Measurements from ENCODE around the gene TNRC18. TPM values are rescaled to one million over a fixed set of nuclear protein-coding genes. Genes with fewer than 3 reads are reported as not detected.

Gene TNRC18
- total RNA-seq, 2 experiments from 2014 or later: 12.2 to 64.2 TPM

- CTCF ChIA-PET (ENCODE audit: unreplicated experiment): no interaction called here
- no peak overlapping the region for H3K27ac ChIP-seq (ENCODE audit: low read depth, low read length, poor library complexity, severe bottlenecking)
- TF ChIP-seq EZH2phosphoT487 (IDR thresholded peaks at IDR 0.05; ENCODE audit: borderline replicate concordance, low read depth, low read length): no peak; the same call in 1 of the 2 replicates
- no peak for TF ChIP-seq CTCF (conservative IDR thresholded peaks at IDR 0.05; ENCODE audit: low read length)
- H4K20me1 ChIP-seq (ENCODE audit: insufficient read depth, low read length): no peaks in the 10 kb centered on the region
- POLR2A ChIA-PET: interaction anchor here (1.1 kb wide), 1 partner anchor 10 kb away, joined by 3 read pairs; no protein-coding TSS in a partner anchor
- no peaks in the 10 kb centered on the region for H3K9me3 ChIP-seq (ENCODE audit: low read length)
- H2AFZ ChIP-seq (ENCODE audit: low read length): no peak overlapping the region
- DNase-seq (ENCODE audit: low spot score): no peak
- intact Hi-C loops (cut with micrococcal nuclease; ENCODE audit: unreplicated experiment): no loop called here
- BruUV-seq (replicated peaks): no TSS peak
- peaks cover 27% of the 10 kb centered on the region for H3K4me1 ChIP-seq (ENCODE audit: insufficient read depth, low read length, poor library complexity, severe bottlenecking)
- H3K79me2 ChIP-seq (ENCODE audit: insufficient read depth, low read depth, low read length): no peaks in the 10 kb centered on the region
- no peaks in the 10 kb centered on the region for H3K9me2 ChIP-seq (ENCODE audit: insufficient read depth, low read length)
- H3K36me3 ChIP-seq (ENCODE audit: insufficient read depth, low read length): no peaks in the 10 kb centered on the region
- H3K4me2 ChIP-seq (ENCODE audit: low read length): peak overlapping the region; percentile 68; the same call in 1 of the 2 replicates
- no peak overlapping the region for H3K4me3 ChIP-seq (ENCODE audit: low read depth, low read length, poor library complexity, severe bottlenecking)
These were observed 2.0 kb upstream of the TNRC18 start for GRCh38 chr7:5425507-5426225.

GRCh38 chr7:5424749-5425506 lies 1.3 kb upstream of the TNRC18 start:
- Histone ChIP-seq H3K27ac (ENCODE audit: low read depth, low read length, poor library complexity, severe bottlenecking) (no peak overlapping the region), H3K79me2 (ENCODE audit: insufficient read depth, low read depth, low read length) (no peaks in the 10 kb centered on the region), H3K36me3 (ENCODE audit: insufficient read depth, low read length) (no peaks in the 10 kb centered on the region), H3K9me2 (ENCODE audit: insufficient read depth, low read length) (no peaks in the 10 kb centered on the region), H4K20me1 (ENCODE audit: insufficient read depth, low read length) (no peaks in the 10 kb centered on the region), H3K4me2 (ENCODE audit: low read length) (peak overlapping the region; percentile 68), H3K4me1 (ENCODE audit: insufficient read depth, low read length, poor library complexity, severe bottlenecking) (peaks cover 27% of the 10 kb centered on the region), H2AFZ (ENCODE audit: low read length) (0 out of 2 replicates have a peak overlapping the region, but pooled peaks have one; percentile 16), H3K9me3 (ENCODE audit: low read length) (no peaks in the 10 kb centered on the region), H3K4me3 (ENCODE audit: low read depth, low read length, poor library complexity, severe bottlenecking) (peak overlapping the region; percentile 81)
- no peak for DNase-seq (ENCODE audit: low spot score)
- no TSS peak for BruUV-seq (replicated peaks)
- no peak for TF ChIP-seq CTCF (conservative IDR thresholded peaks at IDR 0.05; ENCODE audit: low read length)
- peak; percentile 71; the same call in 1 of the 2 replicates for TF ChIP-seq EZH2phosphoT487 (IDR thresholded peaks at IDR 0.05; ENCODE audit: borderline replicate concordance, low read depth, low read length)
- ChIA-PET POLR2A (interaction anchor here (1.1 kb wide), 1 partner anchor 11 kb away, joined by 3 read pairs; no protein-coding TSS in a partner anchor), CTCF (ENCODE audit: unreplicated experiment) (no interaction called here)
- intact Hi-C loops (cut with micrococcal nuclease; ENCODE audit: unreplicated experiment): loop anchor here (1.0 kb wide), 2 partner anchors 10 to 28 kb away; no protein-coding TSS in a partner anchor
